ENCODE results near the gene WDR27.

Gene WDR27

DNA sequence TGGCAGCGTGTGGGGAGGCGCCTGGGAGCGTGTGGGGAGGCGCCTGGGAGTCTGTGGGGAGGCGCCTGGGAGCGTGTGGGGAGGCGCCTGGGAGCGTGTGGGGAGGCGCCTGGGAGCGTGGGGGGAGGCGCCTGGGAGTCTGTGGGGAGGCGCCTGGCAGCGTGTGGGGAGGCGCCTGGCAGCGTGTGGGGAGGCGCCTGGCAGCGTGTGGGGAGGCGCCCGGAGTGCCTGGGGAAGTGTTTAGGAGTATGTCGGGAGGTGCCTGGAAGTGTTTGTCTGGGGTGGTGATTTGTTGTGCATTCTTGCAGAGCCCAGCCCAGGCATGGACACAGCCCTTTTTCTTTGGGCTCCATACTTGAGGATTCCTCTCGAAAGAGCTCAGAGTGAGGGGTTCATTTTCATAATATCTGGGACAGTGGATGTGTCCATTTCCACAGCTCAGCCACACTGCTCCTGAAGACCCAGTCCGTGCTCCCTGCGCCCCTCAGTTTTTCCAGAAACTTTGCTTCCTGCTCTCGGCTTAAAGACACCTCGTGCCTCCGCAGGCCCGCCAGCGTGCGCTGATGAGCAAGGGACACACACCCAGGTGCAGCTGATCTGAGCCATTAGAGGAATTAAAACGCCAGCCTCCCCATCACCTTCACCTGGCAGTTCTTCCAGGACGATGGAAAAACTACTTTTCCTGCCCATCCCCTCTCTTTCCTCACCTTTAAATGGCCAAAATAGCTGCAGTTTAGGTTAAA is 276.0 kb downstream of the WDR27 start:
- DNase-seq, result no peak

DNA sequence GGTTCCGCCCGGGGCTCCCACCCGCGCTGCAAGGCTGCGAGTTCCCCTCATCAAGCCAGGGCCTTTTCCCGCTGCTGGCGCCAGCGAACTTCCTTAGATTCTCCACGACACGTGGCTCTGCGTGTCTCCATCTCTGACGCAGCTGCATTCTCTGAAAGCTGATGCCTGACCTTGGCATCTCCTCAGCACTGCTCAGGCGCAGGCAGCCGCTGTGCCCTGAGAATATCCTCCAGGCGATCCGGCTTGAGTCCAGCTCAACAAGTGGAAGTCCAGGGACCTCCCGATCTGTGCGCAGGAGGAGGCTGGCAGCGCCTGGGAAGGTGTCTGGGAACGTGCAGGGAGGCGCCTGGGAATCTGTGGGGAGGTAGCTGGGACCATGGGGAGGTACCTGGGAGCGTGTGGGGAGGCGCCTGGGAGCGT is 277.0 kb downstream of the WDR27 start:
- no peak for DNase-seq

DNA sequence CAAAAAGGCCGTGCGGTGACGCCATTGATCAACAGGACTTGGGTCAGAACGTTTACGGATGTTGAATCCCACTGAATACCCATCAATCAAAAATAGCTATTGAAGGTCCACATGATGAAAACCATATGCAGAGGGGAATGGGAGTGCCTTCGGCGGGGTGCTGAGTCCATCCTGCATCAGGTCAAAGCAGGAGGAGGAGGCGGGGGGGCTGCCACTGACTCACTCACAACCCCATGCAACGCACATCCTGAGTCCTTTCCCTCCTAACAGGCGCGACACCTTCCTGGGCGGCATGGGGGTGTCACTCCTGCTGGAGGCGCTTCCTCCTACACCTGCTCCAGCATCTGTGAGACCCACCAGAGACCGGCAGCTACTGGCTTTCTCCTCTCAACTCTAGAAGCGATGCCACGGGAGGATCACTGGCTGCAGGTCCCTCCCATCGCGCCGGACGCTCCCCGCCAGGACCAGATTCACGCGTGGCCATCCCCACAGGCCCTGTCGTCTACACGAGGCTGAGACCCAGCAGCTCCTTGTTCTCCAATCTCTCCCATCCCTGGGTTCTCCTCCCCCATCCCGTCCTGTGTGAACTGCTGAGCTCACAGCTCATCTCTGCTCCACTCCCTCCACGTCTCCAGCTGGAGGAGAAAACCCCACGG is 277.6 kb downstream of the WDR27 start:
- DNase-seq, result no peak

DNA sequence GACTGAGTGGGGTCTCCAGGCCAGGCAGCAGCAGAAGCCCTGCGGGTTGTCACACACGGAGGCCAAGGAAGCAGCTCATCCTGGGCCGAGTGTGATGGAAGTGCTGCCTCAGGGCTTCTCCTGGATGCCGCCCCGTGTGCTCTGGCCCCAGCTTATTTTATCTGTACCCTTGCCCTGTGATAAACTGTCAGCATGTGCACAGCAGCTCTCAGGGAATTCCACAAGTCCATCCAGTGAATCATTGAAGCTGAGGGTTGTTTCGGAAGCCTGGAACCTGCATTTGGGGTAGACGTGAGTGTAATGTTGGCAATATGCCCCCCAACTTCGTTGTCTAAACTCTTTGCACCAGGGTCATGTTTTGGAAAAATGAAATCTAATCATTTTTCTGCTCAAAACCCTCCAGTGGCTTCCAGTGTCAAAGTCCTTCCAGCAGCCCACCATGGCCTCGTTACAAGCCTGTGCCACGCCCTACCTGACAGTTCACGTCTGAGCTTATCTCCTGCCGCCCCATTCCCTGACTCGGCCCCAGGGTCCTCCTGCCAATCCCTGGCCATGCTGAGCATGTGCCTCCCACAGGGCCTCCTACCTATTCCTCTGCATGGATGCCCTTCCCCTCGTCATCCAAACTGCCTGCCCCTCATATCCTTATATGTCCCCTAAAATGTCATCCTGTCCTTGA is 280.1 kb downstream of the WDR27 start:
- no peak for DNase-seq

DNA sequence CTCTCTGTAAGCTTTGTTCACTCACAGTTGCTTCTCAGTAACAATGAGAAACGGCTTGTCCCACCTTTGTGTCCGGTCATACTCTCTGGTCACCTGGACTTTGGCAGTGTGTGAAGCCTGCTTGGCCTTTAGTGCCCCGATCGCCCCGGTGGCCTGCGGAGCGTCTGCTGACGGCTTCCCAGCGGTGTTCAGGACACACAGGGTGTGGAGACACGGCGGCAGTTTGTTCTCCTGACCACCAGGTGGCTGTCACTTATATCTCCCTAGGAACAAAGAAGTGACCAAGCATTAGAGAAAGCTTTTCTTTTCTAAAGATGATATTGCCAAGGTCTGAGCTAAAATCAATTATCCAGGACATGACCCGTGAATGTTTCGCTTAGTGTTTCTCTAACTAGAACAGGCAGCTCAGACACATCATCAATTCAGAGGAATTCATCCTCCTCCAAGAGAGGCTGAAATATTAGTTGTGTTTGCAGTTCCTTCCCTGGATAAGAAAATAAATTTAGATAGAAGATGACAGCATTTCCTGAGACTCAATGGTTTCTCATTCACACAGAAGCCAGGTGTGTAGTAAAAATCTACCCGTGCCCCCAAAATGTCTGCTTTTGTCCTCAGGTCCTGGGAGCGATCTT is 280.8 kb downstream of the WDR27 start:
- no peak for DNase-seq

DNA sequence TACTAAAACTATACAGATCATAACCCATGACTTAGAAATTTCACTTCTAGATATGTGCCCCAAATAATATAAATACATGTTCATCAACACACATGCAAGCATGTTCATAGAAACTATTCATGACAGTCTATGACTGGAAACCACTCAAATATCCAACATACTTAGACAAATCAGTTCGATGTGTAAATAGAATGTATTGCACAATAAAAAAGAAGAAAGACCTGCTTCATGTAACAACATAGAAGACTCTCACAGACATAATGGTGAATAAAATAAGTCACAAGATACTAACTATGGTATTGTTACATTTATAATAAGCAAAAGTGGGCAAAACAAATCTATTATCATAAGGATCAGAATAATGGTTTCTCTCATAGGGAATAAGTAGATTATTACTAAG is 284.7 kb downstream of the WDR27 start:
- no peak for DNase-seq

DNA sequence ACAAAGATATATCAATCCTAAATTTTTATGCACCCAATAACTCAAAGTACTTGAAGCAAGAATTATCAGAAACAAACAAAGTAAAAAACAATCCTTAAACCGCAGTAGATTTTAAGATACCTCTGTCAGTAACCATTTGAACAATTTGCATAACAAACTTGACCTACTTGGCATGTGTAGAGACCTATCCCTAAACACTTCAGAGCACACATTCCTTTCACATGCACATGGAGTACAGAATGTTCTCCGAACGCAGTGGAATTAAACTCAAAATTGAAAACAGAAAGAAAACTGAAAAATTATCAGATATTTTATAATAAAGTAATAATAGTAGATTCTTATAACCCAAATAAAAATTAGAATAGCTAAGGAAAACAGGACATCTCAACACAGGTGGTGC is 285.6 kb downstream of the WDR27 start:
- no peak for DNase-seq

DNA sequence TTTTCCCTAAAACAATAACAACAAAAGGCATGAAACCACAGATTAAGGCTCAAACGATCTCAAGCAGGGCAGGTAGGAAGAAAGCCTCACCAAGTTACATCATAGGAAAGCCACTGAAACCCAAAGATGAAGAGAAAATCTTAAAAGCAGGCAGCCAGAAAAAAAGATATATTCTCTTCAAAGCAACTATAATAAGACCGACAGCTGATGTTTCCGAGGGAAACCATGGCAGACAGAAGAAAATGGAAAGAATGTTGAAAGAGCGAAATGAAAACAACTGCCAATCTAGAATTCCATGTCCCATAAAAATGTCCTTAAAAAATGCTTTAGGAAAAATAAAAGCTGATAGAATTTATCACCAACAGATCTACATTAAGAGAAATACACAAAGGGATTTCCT is 286.6 kb downstream of the WDR27 start:
- DNase-seq, result no peak

DNA sequence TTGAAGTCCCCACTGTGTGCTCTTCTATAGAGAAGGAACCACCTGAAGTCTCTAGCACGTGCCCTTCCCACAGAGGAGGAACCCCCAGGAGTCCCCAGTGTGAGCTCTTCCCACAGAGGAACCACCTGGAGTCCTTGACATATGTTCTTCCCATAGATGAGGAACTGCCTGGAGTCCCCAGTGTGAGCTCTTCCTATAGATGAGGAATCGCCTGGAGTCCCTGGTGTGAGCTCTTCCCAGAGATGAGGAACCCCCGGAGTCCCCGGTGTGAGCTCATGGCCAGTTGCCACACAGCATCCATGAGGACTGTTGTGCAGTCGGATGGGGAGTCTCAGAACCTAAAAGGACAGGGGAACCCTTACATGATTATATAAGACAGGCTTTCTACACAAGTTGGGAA is 290.1 kb downstream of the WDR27 start:
- DNase-seq, result no peak

DNA sequence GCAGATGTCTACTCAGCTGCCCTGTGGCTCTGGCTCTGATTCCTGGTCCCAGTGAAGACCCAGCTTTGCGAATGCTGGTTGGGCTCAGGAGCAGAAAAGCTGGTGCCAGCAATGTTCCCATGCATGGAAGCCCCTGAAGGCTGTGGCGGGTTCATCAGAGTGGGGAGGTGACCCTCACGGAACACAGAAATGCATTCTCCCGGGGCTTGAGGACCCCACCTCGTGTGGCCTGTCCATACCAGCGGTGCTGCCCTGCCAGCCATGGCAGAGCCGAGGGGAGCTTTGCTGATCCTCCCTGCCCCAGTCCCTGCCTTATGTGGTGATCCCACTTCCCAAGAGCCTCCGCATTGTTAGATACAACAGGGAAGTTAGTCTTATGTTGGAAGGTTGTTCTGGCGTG is 290.5 kb downstream of the WDR27 start:
- DNase-seq, result no peak

DNA sequence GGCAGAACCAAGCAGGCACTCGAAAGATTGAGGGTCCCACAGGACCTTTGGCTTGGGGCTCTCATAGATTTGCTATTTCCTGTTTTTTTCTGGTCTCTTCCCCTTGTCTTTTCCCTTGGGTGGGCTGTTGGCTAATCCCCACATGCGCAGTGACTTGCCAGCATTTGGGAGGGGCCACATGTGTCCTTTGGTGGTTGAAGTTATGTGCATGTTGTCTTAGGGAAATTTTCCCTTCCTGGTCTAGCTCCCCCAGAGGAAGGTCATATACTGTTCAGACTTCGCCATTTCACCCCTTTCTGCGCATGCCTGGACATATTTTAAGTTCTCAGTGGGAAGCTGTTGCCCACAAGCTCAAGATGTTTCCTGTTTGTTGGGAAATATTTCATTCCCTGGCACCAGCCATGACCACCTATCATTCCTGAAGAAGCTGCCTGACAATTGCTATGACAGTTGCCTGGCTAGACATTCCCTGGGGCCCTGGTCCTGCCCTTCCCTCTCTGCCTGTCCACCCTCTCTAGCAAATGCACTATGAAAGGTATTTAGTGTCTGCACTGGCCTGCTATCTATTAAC is 292.0 kb downstream of the WDR27 start:
- no peak for DNase-seq

DNA sequence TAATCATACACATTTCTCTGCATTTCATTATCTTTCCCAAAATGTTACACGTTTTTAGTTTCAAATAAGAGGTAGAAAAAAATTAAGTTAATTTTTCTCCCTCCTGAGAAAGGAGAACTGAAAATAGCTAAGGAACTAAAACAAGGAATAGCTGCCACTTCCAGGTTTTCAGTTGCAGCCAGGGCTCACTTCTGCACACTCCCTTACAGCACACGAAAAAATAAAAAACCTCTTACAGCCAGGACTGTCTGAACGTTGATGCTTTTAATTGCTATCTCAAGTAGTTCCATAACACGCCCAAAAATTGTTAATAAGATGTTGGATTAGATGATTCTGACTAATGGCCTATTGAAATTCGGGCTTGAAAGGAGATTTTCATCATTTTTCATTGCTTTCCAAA is 294.5 kb downstream of the WDR27 start:
- DNase-seq, result no peak
